ENCODE data around the gene IDH3A.
A peak's percentile ranks its signal among the peaks of the same experiment; 100 is the strongest.

Gene IDH3A
- 30.0 reads per million, percentile 56 among the genes with 10 or more reads in this experiment for total RNA-seq

DNA sequence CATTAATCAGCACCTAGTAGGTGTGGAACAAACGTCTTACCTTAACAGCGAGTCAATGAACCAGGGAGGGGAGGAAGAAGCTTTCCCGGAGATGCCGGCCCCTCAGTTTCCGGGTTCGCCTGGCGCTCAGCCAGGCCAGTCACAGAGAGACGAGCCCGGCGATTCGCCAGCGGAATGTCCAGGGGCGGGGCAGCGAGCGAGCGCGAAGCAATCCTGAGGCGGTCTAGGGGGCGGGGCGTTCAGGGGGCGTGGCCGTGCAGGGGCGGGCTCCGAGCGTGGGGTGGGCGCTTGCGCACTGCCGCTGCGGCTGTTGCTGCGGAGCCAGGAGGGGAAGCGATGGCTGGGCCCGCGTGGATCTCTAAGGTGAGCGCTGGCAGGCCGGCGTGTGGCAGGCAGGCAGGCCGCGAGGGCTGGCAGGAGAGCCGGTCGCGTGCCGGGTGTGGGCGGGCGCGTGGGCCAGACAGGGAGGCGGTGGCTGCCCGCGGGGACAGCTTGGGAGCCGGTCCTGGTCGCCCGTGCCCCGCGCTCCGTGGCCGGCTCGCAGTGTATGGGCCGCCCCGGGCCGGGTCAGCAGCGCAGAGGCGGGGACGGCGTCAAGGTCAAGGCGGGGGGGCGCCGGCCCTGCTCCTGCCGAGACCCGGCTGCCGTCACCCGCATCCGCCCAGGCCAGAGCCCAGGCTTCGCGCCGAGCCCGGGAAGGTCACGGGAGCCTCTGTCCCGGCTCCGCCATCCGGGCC, at the start of gene IDH3A:
TSS of gene IDH3A (plus strand) at position 295 of the 737 bp plus-strand sequence. CDS start at position 337, 42 bp downstream.
- DNase-seq, result peak; percentile 100

DNA sequence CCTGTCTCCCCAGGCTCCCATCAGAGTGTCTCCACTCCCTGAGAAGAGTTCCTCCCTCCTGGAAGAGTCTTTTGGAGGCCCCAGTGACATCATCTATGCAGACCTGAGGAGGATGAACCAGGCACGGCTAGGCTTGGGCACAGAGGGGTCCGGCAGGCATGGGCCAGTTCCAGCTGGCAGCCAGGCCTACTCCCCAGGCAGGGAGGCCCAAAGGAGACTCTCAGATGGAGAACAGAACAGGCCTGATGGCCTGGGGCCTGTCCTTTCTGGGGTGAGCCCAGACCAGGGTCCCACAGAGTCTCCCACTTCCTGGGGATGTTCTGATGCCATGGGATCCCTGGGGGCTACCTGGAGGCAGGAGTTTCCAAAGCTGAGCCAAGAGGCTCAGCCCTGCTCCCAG, 48.3 kb upstream of the IDH3A start:
- DNase-seq, result no peak

DNA sequence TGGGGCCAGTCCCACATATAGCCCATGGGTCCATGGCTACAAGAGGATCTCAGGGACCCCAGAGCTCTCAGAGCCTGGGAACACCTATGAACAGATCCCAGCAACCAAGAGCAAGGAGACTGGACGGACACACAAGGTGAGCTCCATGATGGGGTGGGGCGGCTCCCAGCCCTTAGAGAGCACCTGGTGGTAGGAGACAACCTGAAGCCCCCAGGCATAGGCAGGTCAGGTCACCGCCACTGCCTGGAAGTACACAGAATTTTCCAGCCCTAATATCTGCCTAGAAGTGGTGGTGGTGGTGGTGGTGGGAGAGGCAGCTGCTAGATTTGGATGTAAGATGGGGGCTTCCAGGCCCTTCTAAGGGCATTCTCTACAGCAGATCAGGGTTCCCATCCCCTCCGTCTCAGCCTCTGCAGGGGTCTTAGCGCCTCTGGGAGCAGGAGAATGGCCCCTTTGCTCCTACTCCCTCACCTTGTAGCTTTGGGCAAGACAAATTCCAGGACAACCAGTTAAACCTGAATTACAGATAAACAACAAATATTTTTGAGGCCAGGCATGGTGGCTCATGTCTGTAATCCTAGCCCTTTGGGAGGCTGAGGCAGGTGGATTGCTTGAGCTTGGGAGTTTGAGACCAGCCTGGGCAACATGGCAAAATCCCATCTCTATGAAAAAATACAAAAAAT, 47.6 kb upstream of the IDH3A start:
- DNase-seq, result no peak

DNA sequence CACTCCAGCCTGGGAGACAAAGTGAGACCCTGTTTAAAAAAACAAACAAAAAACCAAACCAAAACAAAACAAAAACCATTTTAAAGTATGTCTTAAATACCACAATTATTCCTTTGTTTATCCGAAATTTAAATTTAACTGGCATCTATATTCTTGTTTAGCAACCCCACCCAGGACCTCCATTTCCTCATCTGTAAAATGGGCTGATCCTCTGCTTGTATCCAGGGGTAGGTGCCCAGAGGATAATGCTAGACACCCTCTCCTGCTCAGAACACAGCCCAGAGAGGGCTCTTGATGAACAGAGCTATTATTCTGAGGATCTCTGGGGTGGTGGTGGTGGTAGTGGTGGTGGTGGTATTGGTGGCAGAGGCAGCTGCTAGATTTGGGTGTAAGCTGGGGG, 47.0 kb upstream of the IDH3A start:
- no peak for DNase-seq

DNA sequence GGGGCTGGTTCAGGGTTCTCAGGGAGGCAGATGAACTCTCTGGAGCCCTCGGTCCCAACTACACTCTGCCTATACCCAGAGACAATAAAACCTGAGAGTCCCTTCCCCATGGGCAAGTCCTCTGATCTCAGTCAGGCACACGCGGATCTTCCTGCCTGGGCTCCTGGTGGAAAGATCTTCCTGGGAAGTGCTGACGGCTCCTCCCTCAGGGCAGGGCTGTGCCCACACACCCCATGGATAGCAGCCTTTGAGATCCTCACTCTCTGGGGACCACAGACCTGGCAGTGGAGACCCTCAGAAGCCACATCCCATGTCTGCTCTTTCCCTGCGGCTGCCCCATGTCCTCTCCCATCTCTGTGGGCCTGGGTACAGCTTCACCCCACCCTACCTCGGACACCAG, 46.4 kb upstream of the IDH3A start:
- no peak for DNase-seq

DNA sequence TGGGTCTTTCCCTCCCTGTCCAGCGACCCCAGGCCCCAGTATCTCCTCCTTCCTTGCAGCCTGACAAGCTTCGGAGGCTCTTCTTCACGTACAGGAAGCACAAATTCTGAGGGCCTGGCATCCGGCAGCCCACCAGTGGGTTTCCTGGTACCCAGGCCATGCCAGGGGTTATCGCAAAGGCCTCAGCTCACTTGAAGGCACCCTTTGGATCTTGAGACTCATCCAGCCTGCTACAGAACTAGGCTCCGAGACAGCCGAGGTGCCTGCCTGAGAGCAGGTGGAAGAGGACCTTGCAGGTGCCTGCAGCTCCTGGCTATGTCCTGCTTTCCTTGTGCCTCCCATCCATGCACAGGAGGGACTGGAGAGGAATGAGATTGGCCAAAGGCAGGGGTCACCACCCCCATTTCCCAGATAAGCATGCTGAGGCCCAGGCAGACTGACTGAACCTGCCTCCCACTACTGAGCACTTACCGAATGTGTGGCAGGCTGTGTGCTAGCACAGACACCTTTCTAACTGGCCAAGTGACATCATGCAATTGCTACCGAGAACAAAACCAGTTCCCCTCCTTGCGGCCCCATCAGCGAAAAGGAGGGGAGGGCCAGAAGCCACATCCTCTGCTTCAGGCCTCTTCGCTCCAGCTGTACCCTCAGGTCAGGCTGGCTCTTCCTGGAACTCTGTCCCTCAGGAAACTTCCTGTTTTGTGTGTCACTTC, 45.6 kb upstream of the IDH3A start:
- peak; percentile 18 for DNase-seq

DNA sequence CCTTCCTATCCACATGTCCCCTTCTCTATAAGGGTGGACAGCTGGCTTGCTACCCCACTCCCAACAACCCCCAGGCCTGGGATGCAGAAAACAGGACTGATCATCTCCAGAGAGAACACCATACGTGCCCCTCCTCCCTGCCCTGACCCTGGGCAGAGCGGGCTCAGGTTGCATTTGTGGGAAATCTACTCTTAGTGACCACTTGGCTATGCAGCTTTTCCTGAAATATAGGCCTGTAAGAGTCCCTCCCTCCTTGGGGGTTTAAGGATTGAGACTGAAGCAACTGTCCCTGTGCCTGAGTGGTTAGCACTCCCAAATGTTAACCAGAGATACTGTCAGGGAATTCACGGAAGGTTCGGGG, 45.1 kb upstream of the IDH3A start:
- DNase-seq, result no peak

DNA sequence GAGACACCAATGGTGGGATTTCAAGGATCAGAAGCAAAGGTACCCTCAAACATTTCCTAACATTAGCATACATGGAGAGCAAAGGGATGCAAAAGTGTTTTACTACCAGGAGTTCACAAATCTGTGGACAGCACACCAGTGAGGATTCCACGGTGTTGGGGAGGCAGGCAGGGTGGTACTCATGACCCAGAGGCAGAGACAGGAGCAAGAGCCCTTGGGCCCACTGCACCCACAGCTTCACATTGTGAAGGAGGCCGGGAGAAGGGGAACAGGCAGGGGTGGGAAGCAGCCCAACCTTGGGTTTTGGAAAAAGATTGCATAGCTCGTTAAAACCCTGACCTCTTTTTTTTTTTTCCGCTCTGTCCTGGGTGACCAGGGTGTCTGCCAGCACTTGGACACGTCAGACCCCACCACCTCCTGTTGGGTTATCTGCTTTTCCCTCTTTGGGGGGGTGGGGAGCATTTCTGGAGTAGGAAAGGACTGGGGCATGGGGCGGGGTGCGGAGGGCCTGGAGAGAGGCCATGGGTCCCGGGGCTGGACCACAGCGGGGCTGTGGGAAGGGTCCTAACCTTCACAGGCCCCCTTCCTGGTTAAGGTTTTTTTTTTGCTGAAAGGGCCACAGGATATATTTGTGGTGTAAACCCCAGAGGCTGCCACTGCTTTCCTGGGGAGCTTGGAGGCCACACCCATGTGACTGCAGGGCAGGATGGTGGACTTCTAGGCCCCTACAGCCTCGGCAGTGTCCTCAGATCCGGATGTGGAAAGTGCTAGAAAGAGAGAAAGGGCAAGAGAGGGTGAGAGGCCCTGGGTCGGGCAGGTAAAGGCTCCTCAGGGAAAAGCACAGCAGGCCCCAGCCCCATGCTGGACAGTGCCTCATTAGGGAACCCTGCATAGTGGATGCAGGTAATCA, 44.3 kb upstream of the IDH3A start:
- DNase-seq, result no peak

DNA sequence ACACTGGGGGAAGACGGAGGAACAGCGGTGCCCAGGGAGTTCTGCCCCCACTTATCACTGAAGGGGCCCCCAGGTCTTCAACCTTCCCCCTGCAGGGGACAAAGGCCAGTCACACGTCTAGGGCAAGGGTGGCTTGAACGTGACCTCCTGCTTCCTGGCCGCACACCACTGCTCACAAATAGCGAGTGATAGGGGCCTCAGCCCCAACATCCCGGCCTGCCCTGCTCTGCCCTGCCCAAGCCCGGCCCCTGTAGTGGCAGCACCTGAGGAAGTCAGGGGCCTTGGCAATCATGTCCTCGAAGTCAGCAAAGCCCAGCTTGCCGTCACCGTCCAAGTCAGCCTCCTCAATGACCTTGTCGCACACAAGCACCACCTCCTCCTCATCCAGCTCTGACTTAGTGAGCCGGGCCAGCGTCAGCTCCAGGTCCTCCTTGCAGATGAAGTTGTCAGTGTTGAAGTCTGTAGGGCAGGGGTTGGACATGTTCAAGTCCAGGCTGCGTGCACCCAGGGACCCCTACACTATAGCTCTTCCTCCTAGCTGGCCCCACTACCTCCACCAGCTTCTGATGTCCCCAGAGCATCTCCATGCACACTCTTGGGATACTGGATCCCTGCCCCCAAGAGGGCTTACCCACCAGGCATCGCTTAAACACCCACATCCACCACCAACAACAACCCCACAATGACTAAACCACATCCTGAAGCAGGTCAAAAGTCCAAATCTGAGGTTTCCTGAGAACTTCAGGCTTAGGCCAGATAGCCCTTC, 43.5 kb upstream of the IDH3A start:
- DNase-seq, result no peak

DNA sequence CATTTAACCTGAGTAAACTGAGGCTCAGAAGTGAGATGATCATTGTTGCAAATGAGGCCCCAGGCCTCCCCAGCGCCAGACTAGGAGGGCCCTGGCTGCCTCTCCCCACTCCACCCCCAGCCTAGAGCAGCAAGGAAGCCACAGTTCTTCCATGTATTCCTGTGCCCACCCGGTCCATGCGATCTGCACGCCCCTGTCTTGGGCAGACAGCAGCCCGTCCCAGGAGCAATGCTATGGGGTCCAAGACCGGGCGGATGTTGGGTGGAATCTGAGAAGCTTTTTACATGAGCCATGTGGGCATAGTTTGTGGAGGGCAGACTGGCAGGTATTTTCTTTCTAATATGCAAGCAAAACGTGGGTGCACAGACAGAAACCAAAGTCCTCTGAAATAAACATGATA, 41.7 kb upstream of the IDH3A start:
- DNase-seq, result no peak

DNA sequence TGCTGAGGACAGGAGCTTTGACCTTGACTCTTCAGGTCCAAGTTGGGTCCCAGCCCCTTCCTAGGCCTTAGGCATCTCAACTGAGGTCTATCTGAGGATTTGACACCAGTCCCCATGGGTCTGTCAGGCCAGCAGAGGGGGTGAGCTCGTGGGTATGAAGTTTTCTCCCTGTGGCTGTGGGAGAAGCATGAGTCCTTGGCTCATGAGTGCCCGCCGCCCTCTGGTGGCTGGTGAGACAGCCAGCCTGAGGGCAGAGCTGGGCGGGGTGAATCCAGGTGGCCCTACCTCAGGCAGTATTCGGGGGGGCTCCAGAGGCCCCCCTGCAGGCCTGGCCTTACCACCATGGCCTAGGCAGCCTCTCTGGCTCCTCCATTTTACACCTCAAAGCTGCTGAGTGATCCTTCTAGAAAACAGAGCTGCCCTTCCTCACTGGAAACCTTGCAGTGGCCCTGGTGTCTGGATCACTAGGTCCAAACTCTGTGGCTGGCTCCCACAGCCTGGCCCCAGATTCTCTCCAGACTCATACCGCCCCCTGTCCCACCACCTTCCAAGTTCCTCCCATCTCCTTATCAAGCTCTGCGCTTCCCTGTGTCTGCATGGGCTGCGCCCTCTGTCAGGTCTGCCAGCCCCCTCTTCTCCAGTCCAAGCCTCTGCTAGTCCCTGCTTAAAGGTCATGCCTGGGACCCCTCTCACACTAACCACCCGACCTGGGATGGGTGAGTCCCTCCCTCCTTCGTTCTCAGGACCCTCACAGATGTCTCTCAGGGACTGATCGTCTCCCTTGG, 40.7 kb upstream of the IDH3A start:
- peak; percentile 82 for DNase-seq

DNA sequence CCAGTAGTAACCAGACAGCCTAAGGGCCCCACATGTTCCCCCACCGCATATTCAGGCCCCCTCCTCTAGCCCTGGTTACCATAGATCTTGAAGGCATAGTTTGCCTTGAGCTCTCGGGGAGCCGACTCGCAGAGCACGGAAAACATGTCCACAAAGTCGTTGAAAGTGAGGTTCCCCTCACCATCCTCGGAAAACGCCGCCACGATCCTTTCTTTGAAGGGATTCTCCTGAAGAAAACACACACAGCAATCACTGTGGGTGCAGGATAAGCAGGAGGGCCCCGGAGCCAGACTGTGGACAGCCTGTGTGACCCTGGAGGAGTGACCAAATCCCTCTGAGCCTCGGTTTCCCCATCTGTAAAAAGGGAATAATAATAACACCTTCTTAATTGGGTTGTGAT, 40.0 kb upstream of the IDH3A start:
- DNase-seq, result no peak

DNA sequence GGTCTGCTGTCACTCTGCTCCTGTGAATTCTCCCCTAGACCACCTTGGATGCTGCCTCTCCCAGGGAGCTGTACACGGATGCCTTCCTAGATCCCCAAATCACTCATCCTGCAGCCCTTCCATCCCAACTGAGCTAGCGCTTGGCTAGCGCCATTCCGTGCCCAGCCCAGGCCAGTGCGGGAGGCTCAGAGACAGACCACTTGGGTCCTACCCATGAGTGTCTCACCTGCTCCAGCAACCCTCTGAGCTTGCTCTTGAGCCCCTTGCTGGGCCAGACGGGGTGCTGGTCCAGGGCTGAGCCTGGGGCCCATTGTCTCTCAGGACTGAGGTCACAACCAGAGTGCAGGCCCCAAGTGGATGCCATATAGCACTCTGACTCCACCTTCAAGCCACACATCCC, 39.1 kb upstream of the IDH3A start:
- no peak for DNase-seq

DNA sequence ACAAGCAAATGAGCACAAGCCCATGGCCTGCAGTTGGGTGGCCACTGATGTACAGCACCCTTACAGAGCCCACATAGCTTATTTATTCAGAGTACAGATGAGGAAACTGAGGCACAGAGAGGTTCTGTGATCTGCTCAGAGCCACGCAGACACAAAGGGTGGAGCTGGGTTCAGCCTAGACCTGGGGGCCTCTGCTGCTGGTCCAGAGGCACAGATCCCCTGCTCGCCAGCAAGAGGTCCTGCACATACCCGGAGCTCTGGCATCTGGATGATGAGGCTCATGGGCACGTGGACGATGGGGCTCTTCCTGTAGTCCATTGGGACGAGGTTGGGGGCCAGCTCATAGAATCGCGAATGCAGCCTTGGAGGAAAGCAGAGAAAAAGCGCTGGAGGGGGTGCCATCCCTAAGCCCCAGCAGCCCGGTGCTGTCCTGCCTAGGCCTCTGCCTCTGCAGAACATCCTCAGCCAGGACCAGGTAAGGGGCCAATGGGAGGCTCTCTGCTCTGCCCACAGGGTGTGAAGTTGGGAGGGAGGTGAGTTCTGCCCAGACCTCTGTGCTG, 38.2 kb upstream of the IDH3A start:
- no peak for DNase-seq

DNA sequence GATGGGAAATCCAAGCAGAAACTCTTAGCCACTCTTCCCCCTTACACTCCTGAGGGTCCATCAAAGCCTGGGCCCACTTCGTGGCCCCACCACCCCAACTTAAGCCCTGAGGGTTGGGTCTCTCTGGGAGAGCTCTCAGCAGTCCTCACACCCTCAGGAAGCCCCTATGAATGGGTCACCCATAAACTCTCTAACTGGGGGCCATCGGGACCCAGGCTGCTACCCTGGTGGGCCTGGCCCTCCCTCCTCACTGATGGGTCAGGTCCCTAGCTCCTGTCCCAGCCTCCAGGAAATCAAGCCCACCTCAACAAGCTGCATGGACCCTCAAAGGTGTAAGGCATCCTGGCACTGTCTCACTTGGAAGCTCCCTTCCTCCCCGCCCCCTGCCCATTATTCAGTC, 37.4 kb upstream of the IDH3A start:
- no peak for DNase-seq

DNA sequence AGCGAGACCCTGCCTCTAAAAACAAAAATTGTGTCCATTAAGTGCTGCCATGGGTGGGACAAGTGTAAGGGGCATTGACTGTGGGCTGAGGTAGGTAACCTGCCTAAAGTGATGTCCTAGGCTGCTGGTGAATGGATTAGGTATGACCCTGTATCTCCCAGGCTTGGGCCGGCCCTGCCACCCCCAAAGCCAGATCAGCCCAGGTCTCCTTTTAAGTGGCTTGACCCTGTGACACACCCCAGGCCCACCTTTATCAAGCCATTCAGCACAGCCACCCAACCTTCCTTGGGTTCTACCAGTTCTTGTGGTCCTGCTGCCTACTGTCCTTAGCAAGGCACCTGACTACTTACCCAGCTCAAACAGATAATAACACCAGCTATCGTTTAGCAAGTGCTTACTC, 36.6 kb upstream of the IDH3A start:
- DNase-seq, result no peak

DNA sequence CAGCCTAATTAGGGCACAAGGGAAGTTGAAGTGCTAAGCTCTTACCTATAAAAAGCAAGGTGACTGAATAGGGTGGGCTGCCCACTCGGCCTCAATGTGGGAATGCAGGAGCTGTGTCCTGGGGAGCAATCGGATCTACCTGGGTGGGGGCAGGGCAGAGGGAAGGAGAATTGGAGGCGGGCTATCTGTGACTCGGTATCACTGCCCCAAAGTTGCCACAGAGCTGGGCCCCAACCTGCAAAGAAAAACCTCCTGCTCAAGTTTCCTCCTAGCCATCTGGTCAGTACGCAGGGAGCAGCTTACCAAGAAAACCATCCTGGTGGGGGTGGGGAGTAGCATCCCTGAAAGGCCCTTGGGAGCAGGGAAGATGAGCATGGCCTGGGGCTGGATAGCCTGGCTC, 28.6 kb upstream of the IDH3A start:
- DNase-seq, result no peak

DNA sequence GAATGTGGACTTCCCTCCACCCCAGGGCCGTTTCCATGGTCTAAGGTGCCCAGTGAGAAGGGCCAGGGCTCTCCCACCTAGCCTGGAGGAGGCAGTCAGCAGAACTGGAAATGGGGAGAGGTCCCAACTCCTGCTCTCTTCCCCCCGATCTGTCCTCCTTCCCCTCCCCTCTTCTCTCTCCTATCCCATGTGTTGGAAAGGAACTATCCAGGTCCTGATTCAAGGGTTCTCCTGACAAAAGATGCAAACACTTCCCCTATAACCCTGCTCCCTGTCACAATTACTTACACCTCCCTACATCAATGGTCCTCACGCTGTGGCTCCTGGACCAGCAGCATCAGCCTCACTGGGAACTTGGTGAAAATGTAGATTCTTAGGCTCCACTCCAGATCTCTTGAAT, 23.9 kb upstream of the IDH3A start:
- DNase-seq, result no peak

DNA sequence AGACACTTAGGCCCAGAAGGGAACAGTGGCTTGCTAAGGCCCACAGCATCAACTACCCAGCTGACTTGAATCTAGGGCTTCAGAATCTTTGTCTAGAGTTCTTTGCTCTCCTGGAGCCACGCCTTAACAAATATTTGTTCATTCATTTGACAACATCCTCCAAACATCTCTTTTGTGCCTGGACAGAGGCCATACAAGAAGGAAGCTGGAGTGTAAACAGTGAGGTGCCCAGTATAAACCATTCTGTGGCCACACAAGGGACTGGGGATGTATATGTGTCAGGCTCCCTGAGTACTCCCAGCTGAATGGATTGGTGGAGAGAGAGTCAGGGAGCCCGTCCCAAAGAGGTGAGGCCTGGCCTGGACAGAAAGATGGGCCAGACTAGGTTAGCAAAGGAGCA, 21.3 kb upstream of the IDH3A start:
- DNase-seq, result no peak

DNA sequence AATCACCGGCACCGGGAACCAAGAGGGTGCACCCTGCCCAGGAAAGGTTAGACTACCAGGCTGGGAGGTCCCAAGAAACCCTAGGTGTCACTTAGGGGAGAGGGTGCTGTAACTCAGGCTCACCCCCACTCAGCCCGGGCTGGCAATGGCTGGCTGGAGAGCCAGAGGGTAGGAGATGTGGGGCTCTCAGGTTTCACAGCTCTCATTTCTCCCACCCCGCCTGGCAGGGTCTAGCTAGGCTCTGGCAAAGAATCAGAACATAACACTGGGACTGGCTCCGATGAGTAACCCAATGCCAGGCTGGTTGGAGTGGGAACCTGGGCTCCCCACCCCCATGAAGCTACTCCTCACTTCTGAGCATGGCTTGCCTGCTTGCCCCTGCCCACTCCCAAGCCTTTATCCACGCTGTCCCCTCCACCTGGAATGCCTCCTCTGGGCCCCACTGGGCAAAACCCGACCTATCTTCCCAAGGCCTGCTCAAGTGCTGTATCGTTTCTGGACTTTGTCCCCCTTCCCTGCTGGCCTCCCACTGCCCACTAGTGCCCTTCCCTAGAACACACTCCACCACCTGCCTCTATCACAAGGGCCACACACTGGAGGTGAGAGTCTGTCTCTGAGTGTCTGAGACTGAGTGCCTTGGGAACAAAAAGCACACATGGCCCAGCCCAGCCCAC, 19.9 kb upstream of the IDH3A start:
- DNase-seq, result no peak
